H9 (cell line): ENCODE data around the gene ARL4C. TPM values are rescaled to one million over a fixed set of nuclear protein-coding genes. Genes with fewer than 3 reads are reported as not detected.

ENCODE experiments used
- DNase-seq: peaks from one replicate; pipeline ENCODE4 v3.0.0-alpha.2; 2017
- H2AFZ ChIP-seq: one replicate; pipeline ENCODE4 v1.6.1; 2013; ENCODE audit warnings: mild to moderate bottlenecking, low read length, control low read depth, moderate library complexity
- H2AK5ac ChIP-seq: 2 replicates; pipeline ENCODE4 v1.6.1; 2013; ENCODE audit warnings: low read length, control low read depth, mixed read lengths; ENCODE audit not compliant: insufficient read length
- H2BK120ac ChIP-seq: one replicate; pipeline ENCODE4 v1.6.1; 2013; ENCODE audit warnings: low read depth, mild to moderate bottlenecking, low read length, control low read depth, inconsistent platforms; ENCODE audit not compliant: poor library complexity, severe bottlenecking
- H2BK12ac ChIP-seq: 2 replicates; pipeline ENCODE4 v1.6.1; 2013; ENCODE audit warnings: low read length, control low read depth, mixed read lengths, low read depth; ENCODE audit not compliant: insufficient read length
- H2BK15ac ChIP-seq: 2 replicates; pipeline ENCODE4 v1.6.1; 2013; ENCODE audit warnings: low read depth, low read length, control low read depth
- H2BK20ac ChIP-seq: one replicate; pipeline ENCODE4 v1.6.1; 2013; ENCODE audit warnings: low read depth, mild to moderate bottlenecking, low read length, control low read depth, inconsistent platforms; ENCODE audit not compliant: poor library complexity, severe bottlenecking
- H2BK5ac ChIP-seq: 2 replicates; pipeline ENCODE4 v1.6.1; 2013; ENCODE audit warnings: low read length, control low read depth, mixed read lengths; ENCODE audit not compliant: insufficient read length
- H3K14ac ChIP-seq: 2 replicates; pipeline ENCODE4 v1.6.1; 2013; ENCODE audit warnings: low read length, control low read depth; ENCODE audit not compliant: insufficient read depth
- H3K18ac ChIP-seq: 2 replicates; pipeline ENCODE4 v1.6.1; 2013; ENCODE audit warnings: low read depth, mild to moderate bottlenecking, mixed read lengths, low read length, control low read depth; ENCODE audit not compliant: insufficient read length
- H3K23ac ChIP-seq: 2 replicates; pipeline ENCODE4 v1.6.1; 2013; ENCODE audit warnings: low read length, control low read depth, mixed read lengths, low read depth; ENCODE audit not compliant: insufficient read length
- H3K23me2 ChIP-seq: 2 replicates; pipeline ENCODE4 v1.6.1; 2013; ENCODE audit warnings: low read depth, mild to moderate bottlenecking, mixed read lengths, low read length, control low read depth; ENCODE audit not compliant: insufficient read length, poor library complexity, severe bottlenecking
- H3K27ac ChIP-seq: 2 replicates; pipeline ENCODE4 v1.5.1; 2013; ENCODE audit warnings: low read length, control low read depth, mixed read lengths, low read depth; ENCODE audit not compliant: insufficient read length
- H3K27me3 ChIP-seq: 2 replicates; pipeline ENCODE4 v1.6.1; 2013; ENCODE audit warnings: low read length, control low read depth, inconsistent platforms; ENCODE audit not compliant: insufficient read depth
- H3K4ac ChIP-seq: 2 replicates; pipeline ENCODE4 v1.6.1; 2013; ENCODE audit warnings: low read depth, mild to moderate bottlenecking, control low read depth, inconsistent platforms, low read length, moderate library complexity
- H3K4me1 ChIP-seq: 2 replicates; pipeline ENCODE4 v1.6.1; 2013; ENCODE audit warnings: low read length, control low read depth, inconsistent platforms; ENCODE audit not compliant: insufficient read depth
- H3K4me2 ChIP-seq: 2 replicates; pipeline ENCODE4 v1.6.1; 2013; ENCODE audit warnings: low read length, control low read depth, mixed read lengths; ENCODE audit not compliant: insufficient read length, insufficient read depth
- H3K56ac ChIP-seq: 2 replicates; pipeline ENCODE4 v1.6.1; 2013; ENCODE audit warnings: low read depth, mild to moderate bottlenecking, mixed read lengths, low read length, control low read depth; ENCODE audit not compliant: insufficient read length
- H3K79me1 ChIP-seq: 2 replicates; pipeline ENCODE4 v1.6.1; 2013; ENCODE audit warnings: low read depth, mild to moderate bottlenecking, moderate library complexity, low read length, control low read depth, inconsistent platforms; ENCODE audit not compliant: insufficient read depth, poor library complexity, severe bottlenecking
- H3K79me2 ChIP-seq: 2 replicates; pipeline ENCODE4 v1.6.1; 2013; ENCODE audit warnings: low read length, control low read depth, inconsistent platforms; ENCODE audit not compliant: insufficient read depth
- H3K9ac ChIP-seq: 2 replicates; pipeline ENCODE4 v1.6.1; 2013; ENCODE audit warnings: low read length, control low read depth, mixed read lengths; ENCODE audit not compliant: insufficient read length; ENCODE audit errors: extremely low read depth
- H3K9me3 ChIP-seq: one replicate; pipeline ENCODE4 v1.6.1; 2013; ENCODE audit warnings: low read depth, low read length, inconsistent platforms; ENCODE audit not compliant: control insufficient read depth
- H3T11ph ChIP-seq: one replicate; pipeline ENCODE4 v1.6.1; 2013; ENCODE audit warnings: mild to moderate bottlenecking, low read length, control low read depth, inconsistent platforms
- H4K20me1 ChIP-seq: one replicate; pipeline ENCODE4 v1.6.1; 2013; ENCODE audit not compliant: control insufficient read depth, insufficient read length, insufficient read depth
- H4K5ac ChIP-seq: 2 replicates; pipeline ENCODE4 v1.6.1; 2013; ENCODE audit warnings: low read depth, mild to moderate bottlenecking, mixed read lengths, low read length, control low read depth; ENCODE audit not compliant: insufficient read length
- H4K8ac ChIP-seq: replicated peaks from 2 replicates; pipeline ENCODE4 v1.6.1; 2013; ENCODE audit warnings: low read length, control low read depth, mixed read lengths, low read depth; ENCODE audit not compliant: insufficient read length
- H4K91ac ChIP-seq: 2 replicates; pipeline ENCODE4 v1.6.1; 2013; ENCODE audit warnings: low read depth, mild to moderate bottlenecking, moderate library complexity, mixed read lengths, low read length, control low read depth; ENCODE audit not compliant: insufficient read length
- H3K27ac Mint-ChIP-seq, 3 experiments: 2 replicates in 2 of 3; 3 replicates in 1 of 3; pipeline ENCODE4 v1.8.0; 2020 to 2021; ENCODE audit warnings: mixed read lengths in 3 of 3, mild to moderate bottlenecking in 1 of 3, moderate library complexity in 1 of 3
- H3K27me3 Mint-ChIP-seq: 2 replicates; pipeline ENCODE4 v1.8.0; 2021; ENCODE audit warnings: low read depth, mild to moderate bottlenecking, moderate library complexity, mixed read lengths
- H3K36me3 Mint-ChIP-seq, 3 experiments: 2 replicates in 2 of 3; 3 replicates in 1 of 3; pipeline ENCODE4 v1.8.0; 2020 to 2021; ENCODE audit warnings: low read depth in 3 of 3, mixed read lengths in 3 of 3; ENCODE audit not compliant: insufficient read depth in 1 of 3
- H3K4me1 Mint-ChIP-seq, 2 experiments: 2 replicates each; pipeline ENCODE4 v1.8.0; 2020; ENCODE audit warnings: mixed read lengths in 2 of 2
- H3K4me3 Mint-ChIP-seq, 2 experiments: 2 replicates in 1 of 2; 3 replicates in 1 of 2; pipeline ENCODE4 v1.8.0; 2020 to 2021; ENCODE audit warnings: mild to moderate bottlenecking in 2 of 2, mixed read lengths in 2 of 2, moderate library complexity in 1 of 2
- H3K9me3 Mint-ChIP-seq, 2 experiments: 2 replicates in 1 of 2; 3 replicates in 1 of 2; pipeline ENCODE4 v1.8.0; 2020; ENCODE audit warnings: mild to moderate bottlenecking in 2 of 2, mixed read lengths in 2 of 2, moderate library complexity in 1 of 2
- CTCF ChIP-seq: fragments of 200-600 bp; sonication (generic); conservative IDR thresholded peaks from 3 replicates; pipeline ENCODE4 v1.8.0; 2021; ENCODE audit warnings: antibody characterized with exemption, mild to moderate bottlenecking
- WGBS: extraction: QIAGEN DNeasy Blood & Tissue Kit; methylation state at CpG from one replicate; pipeline ENCODE4 v1.1.7; 2013; ENCODE audit warnings: missing lambda C conversion rate, low lambda C conversion rate, mixed read lengths; ENCODE audit not compliant: insufficient read length; ENCODE audit errors: extremely low coverage; 5-methylcytosine and 5-hydroxymethylcytosine counted together
- total RNA-seq: library from RNA; stranded (reverse); gene quantifications from 2 replicates; pipeline ENCODE4 v1.2.1, GENCODE V29; 2021

Gene ARL4C
- total RNA-seq, 1 experiment from 2014 or later, result 12.0 TPM

GRCh38 chr2:234468503-234468902 lies 28.4 kb downstream of the ARL4C start:
- no peak overlapping the region for H2AFZ ChIP-seq
- no peaks in the 10 kb centered on the region for H3K4me1 Mint-ChIP-seq
- H3K18ac ChIP-seq, result no peak overlapping the region
- H3K79me2 ChIP-seq, result no peaks in the 10 kb centered on the region
- H3K27me3 Mint-ChIP-seq, result peaks cover 12% of the 10 kb centered on the region
- H3K23me2 ChIP-seq, result no peaks in the 10 kb centered on the region
- no peak overlapping the region for H3K23ac ChIP-seq
- no peaks in the 10 kb centered on the region for H3K27me3 ChIP-seq
- no peak overlapping the region for H4K8ac ChIP-seq
- no peak overlapping the region for H3T11ph ChIP-seq
- no CpG with 5 or more reads among the region's 5 CpGs for WGBS
- no peak overlapping the region; a peak in 1 of 5 replicates for H3K4me3 Mint-ChIP-seq
- no peaks in the 10 kb centered on the region; a peak in 2 of 7 replicates for H3K36me3 Mint-ChIP-seq
- no peak for TF ChIP-seq CTCF
- no peak overlapping the region for H2BK20ac ChIP-seq
- H3K4ac ChIP-seq, result no peak overlapping the region
- no peak overlapping the region for H3K27ac Mint-ChIP-seq
- no peak overlapping the region for H2BK5ac ChIP-seq
- H2AK5ac ChIP-seq, result no peak overlapping the region
- no peak overlapping the region for H4K91ac ChIP-seq
- no peak overlapping the region for H3K27ac ChIP-seq
- H3K4me1 ChIP-seq, result no peaks in the 10 kb centered on the region
- H2BK120ac ChIP-seq, result no peak overlapping the region
- no peak overlapping the region for H3K4me2 ChIP-seq
- no peak overlapping the region for H4K5ac ChIP-seq
- no peak overlapping the region for H3K9ac ChIP-seq
- no peaks in the 10 kb centered on the region for H3K79me1 ChIP-seq
- H4K20me1 ChIP-seq, result no peaks in the 10 kb centered on the region
- H3K9me3 Mint-ChIP-seq, result peaks cover 2 to 3% of the 10 kb centered on the region in 2 experiments; a peak in 3 of 5 replicates
- H2BK12ac ChIP-seq, result no peak overlapping the region
- no peak overlapping the region for H2BK15ac ChIP-seq
- H3K14ac ChIP-seq, result no peak overlapping the region
- DNase-seq, result no peak
- H3K56ac ChIP-seq, result no peak overlapping the region
- no peaks in the 10 kb centered on the region for H3K9me3 ChIP-seq
